ENCODE results near the gene SPOCK3. TPM values are rescaled to one million over a fixed set of nuclear protein-coding genes. Genes with fewer than 3 reads are reported as not detected.

SPOCK3 gene
- total and polyA plus RNA-seq, 10 of the 15 experiments (the other 5 are each of a cell fraction or from before 2014, with no cell fraction given), result 0.06 to 0.39 (median 0.09) TPM; not detected in 5

DNA sequence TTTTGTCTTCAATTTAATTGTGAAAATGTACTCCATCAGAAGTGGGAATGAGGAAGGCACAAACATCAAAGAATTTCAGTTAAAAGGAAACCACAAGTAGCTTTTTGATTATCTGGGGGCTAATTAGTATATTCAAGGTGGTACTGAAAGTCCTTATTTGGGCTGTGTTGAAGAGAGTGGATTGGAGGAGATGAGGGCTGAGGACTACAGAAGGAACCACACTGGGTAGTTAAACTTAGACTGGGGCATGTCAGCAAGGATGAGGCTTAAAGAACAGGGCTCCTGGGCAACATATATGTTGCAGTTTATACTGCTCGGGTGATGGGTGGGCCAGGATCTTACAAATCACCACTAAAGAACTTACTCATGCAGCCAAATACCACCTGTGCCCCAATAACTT, 346.8 kb downstream of the SPOCK3 start:
- intact Hi-C loops (cut with micrococcal nuclease; ENCODE audit: unreplicated experiment), result no loop called here
- BruUV-seq (replicated peaks), result no TSS peak
- Histone ChIP-seq H2AFZ (ENCODE audit: control insufficient read depth, low read depth, low read length) (no peak overlapping the region), H3K27ac (ENCODE audit: control insufficient read depth, insufficient read depth) (no peak overlapping the region), H3K9ac (ENCODE audit: control insufficient read depth, insufficient read depth, low read length) (no peak overlapping the region), H3K36me3 (ENCODE audit: control insufficient read depth in 2 of 2, insufficient read depth in 2 of 2, low read length in 1 of 2) (no peaks in the 10 kb centered on the region), H3K4me3 (no peak overlapping the region), H3K79me2 (ENCODE audit: control insufficient read depth, insufficient read depth, low read length) (no peaks in the 10 kb centered on the region), H3K27me3 (replicated peaks in 1 of 2; ENCODE audit: control insufficient read depth in 2 of 2, insufficient read depth in 2 of 2, low read length in 1 of 2) (no peaks in the 10 kb centered on the region), H3K4me2 (ENCODE audit: control insufficient read depth, insufficient read depth) (no peak overlapping the region), H3K4me1 (ENCODE audit: control insufficient read depth, insufficient read depth, low read length) (no peaks in the 10 kb centered on the region), H4K20me1 (ENCODE audit: control insufficient read depth, insufficient read depth) (no peaks in the 10 kb centered on the region), H3K9me3 (replicated peaks; ENCODE audit: control insufficient read depth, insufficient read depth, low read length) (no peaks in the 10 kb centered on the region; the same call in 2 of the 3 replicates)
- ChIA-PET RAD21 (ENCODE audit: unreplicated experiment) (no interaction called here), POLR2A (no interaction called here), SMC1A (ENCODE audit: uncharacterized antibody, unreplicated experiment) (no interaction called here), CTCF (no interaction called here)
- WGBS (ENCODE audit: insufficient coverage, insufficient replicate concordance, low lambda C conversion rate, missing lambda C conversion rate), result 25% methylated on average over 1 of the region's 1 CpG
- in situ Hi-C loops (cut with MboI), result no loop called here
- TF ChIP-seq MTA2 (IDR thresholded peaks at IDR 0.05; ENCODE audit: low read depth) (peak; percentile 61), PAX8 (IDR thresholded peaks at IDR 0.05) (no peak)
- DNase-seq (ENCODE audit: low read depth, low spot score) (no peak), ATAC-seq (peak; percentile 54), FAIRE-seq (no peak)

DNA sequence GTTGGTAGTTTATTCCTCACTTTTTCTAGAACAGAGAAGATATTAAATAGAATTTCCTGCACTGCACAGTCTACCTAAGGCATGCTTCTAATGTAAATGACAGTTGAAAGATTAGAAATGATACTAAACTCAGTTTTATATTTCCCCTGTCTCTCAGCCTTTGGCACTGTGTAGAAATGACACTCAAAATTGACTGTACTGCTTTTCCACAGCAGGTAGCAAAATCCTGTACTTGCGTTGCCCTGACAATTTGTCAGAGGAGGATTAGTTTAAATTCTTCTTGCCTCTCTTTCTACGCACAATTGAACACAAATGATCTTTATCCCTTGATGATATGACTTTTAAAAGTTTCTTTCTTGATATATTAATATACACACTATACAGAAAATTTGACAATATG, 347.6 kb downstream of the SPOCK3 start:
- Histone ChIP-seq H4K20me1 (ENCODE audit: control insufficient read depth, insufficient read depth) (no peaks in the 10 kb centered on the region), H3K27ac (ENCODE audit: control insufficient read depth, insufficient read depth) (no peak overlapping the region), H3K27me3 (replicated peaks in 1 of 2; ENCODE audit: control insufficient read depth in 2 of 2, insufficient read depth in 2 of 2, low read length in 1 of 2) (no peaks in the 10 kb centered on the region), H3K79me2 (ENCODE audit: control insufficient read depth, insufficient read depth, low read length) (no peaks in the 10 kb centered on the region), H3K4me1 (ENCODE audit: control insufficient read depth, insufficient read depth, low read length) (no peaks in the 10 kb centered on the region), H3K9ac (ENCODE audit: control insufficient read depth, insufficient read depth, low read length) (no peak overlapping the region), H3K4me2 (ENCODE audit: control insufficient read depth, insufficient read depth) (no peak overlapping the region), H3K4me3 (no peak overlapping the region), H3K36me3 (ENCODE audit: control insufficient read depth in 2 of 2, insufficient read depth in 2 of 2, low read length in 1 of 2) (no peaks in the 10 kb centered on the region), H3K9me3 (replicated peaks; ENCODE audit: control insufficient read depth, insufficient read depth, low read length) (no peaks in the 10 kb centered on the region; the same call in 2 of the 3 replicates), H2AFZ (ENCODE audit: control insufficient read depth, low read depth, low read length) (no peak overlapping the region)
- BruUV-seq (replicated peaks), result no TSS peak
- FAIRE-seq (no peak), ATAC-seq (no peak), DNase-seq (ENCODE audit: low read depth, low spot score) (no peak)
- ChIA-PET CTCF (no interaction called here), SMC1A (ENCODE audit: uncharacterized antibody, unreplicated experiment) (no interaction called here), POLR2A (no interaction called here), RAD21 (ENCODE audit: unreplicated experiment) (no interaction called here)
- in situ Hi-C loops (cut with MboI) (no loop called here), intact Hi-C loops (cut with micrococcal nuclease; ENCODE audit: unreplicated experiment) (no loop called here)
- 63% methylated on average over 2 of the region's 2 CpGs for WGBS (ENCODE audit: insufficient coverage, insufficient replicate concordance, low lambda C conversion rate, missing lambda C conversion rate)
- no peak for TF ChIP-seq BMI1 (IDR thresholded peaks at IDR 0.05; ENCODE audit: borderline replicate concordance)
- no peak for TF ChIP-seq SIN3A (IDR thresholded peaks at IDR 0.05; ENCODE audit: low read depth, low read length)
- no peak for TF ChIP-seq MYB (IDR thresholded peaks at IDR 0.05; ENCODE audit: borderline replicate concordance, low read depth, low read length)
- no peak for TF ChIP-seq SP1 (IDR thresholded peaks at IDR 0.05; ENCODE audit: low read depth, low read length)
- TF ChIP-seq BCL11A (IDR thresholded peaks at IDR 0.05; ENCODE audit: low read depth, low read length), result no peak
- TF ChIP-seq ESRRA (IDR thresholded peaks at IDR 0.05; ENCODE audit: low read length), result no peak
- TF ChIP-seq, protein P1, sequence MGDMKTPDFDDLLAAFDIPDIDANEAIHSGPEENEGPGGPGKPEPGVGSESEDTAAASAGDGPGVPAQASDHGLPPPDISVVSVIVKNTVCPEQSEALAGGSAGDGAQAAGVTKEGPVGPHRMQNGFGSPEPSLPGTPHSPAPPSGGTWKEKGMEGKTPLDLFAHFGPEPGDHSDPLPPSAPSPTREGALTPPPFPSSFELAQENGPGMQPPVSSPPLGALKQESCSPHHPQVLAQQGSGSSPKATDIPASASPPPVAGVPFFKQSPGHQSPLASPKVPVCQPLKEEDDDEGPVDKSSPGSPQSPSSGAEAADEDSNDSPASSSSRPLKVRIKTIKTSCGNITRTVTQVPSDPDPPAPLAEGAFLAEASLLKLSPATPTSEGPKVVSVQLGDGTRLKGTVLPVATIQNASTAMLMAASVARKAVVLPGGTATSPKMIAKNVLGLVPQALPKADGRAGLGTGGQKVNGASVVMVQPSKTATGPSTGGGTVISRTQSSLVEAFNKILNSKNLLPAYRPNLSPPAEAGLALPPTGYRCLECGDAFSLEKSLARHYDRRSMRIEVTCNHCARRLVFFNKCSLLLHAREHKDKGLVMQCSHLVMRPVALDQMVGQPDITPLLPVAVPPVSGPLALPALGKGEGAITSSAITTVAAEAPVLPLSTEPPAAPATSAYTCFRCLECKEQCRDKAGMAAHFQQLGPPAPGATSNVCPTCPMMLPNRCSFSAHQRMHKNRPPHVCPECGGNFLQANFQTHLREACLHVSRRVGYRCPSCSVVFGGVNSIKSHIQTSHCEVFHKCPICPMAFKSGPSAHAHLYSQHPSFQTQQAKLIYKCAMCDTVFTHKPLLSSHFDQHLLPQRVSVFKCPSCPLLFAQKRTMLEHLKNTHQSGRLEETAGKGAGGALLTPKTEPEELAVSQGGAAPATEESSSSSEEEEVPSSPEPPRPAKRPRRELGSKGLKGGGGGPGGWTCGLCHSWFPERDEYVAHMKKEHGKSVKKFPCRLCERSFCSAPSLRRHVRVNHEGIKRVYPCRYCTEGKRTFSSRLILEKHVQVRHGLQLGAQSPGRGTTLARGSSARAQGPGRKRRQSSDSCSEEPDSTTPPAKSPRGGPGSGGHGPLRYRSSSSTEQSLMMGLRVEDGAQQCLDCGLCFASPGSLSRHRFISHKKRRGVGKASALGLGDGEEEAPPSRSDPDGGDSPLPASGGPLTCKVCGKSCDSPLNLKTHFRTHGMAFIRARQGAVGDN (IDR thresholded peaks at IDR 0.05), result no peak
- no peak for TF ChIP-seq SMARCA5 (IDR thresholded peaks at IDR 0.05)
- TF ChIP-seq, protein P2, sequence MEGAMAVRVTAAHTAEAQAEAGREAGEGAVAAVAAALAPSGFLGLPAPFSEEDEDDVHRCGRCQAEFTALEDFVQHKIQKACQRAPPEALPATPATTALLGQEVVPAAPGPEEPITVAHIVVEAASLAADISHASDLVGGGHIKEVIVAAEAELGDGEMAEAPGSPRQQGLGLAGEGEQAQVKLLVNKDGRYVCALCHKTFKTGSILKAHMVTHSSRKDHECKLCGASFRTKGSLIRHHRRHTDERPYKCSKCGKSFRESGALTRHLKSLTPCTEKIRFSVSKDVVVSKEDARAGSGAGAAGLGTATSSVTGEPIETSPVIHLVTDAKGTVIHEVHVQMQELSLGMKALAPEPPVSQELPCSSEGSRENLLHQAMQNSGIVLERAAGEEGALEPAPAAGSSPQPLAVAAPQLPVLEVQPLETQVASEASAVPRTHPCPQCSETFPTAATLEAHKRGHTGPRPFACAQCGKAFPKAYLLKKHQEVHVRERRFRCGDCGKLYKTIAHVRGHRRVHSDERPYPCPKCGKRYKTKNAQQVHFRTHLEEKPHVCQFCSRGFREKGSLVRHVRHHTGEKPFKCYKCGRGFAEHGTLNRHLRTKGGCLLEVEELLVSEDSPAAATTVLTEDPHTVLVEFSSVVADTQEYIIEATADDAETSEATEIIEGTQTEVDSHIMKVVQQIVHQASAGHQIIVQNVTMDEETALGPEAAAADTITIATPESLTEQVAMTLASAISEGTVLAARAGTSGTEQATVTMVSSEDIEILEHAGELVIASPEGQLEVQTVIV (IDR thresholded peaks at IDR 0.05; ENCODE audit: borderline replicate concordance, partially characterized antibody), result no peak
- no peak for TF ChIP-seq TCF7 (IDR thresholded peaks at IDR 0.05; ENCODE audit: borderline replicate concordance)
- TF ChIP-seq ATF7 (IDR thresholded peaks at IDR 0.05; ENCODE audit: low read depth), result no peak
- no peak for TF ChIP-seq STAT3 (IDR thresholded peaks at IDR 0.05; ENCODE audit: low read depth, low read length)

Measured in GM12878 (cell line).